Epithelial cell of proximal tubule (primary cell): ENCODE data around the gene IFNL2. TPM values are rescaled to one million over a fixed set of nuclear protein-coding genes. Genes with fewer than 3 reads are reported as not detected.

Experiments used
- DNase-seq: peaks from one replicate; pipeline ENCODE4 v3.0.0-alpha.2; 2011; ENCODE audit warnings: low read depth
- H3K4me3 ChIP-seq: 2 replicates; pipeline ENCODE4 v1.5.1; 2011; ENCODE audit warnings: low read depth, mild to moderate bottlenecking, low read length
- total RNA-seq: library from RNA; depleted of rRNA; stranded (reverse); fragments of >200 nt; gene quantifications from 2 replicates; pipeline ENCODE4 v1.2.3, GENCODE V29; 2015
- TF ChIP-seq, protein P1 (sequence below): conservative IDR thresholded peaks from 2 replicates; pipeline ENCODE4 v1.5.1; 2012; ENCODE audit warnings: low read depth, mild to moderate bottlenecking, low read length

The IFNL2 gene
- total RNA-seq, 1 donor from 2014 or later, result not detected

DNA sequence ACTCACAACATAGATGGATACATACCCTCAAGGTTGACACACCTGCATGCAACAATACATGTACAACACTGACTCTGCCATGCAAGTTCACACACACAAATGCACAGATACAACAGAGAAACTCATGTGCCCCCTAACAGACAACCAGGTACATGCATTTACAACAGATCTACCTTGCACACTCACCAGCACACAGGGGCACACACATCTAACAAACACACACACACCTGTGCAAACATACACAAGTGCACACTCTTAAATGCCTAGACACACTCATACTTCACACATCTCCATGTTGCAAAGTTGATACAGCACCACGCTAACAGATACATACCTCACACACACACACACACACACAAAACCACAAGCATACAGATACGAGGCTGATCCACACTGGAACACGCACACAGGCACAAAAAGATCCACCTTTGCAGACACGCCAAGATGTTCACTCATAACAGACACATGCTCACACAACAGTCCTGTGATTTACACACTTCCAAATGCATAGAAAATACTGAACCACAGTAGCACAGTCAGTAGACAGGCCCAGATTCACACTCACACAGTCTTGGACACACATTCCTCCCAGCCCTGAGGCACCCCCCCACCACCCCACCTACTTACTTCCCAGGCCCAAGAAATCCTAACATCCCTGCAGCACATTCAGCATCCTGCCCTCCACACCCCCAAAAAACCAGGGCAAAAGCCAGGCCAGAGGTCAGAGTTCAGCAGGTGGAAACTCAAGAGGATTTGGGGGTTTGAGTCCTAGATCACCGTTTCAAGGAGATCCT is 51.1 kb downstream of the IFNL2 start:
- no peak for DNase-seq
- no peak overlapping the region for H3K4me3 ChIP-seq
- TF ChIP-seq, protein P1, sequence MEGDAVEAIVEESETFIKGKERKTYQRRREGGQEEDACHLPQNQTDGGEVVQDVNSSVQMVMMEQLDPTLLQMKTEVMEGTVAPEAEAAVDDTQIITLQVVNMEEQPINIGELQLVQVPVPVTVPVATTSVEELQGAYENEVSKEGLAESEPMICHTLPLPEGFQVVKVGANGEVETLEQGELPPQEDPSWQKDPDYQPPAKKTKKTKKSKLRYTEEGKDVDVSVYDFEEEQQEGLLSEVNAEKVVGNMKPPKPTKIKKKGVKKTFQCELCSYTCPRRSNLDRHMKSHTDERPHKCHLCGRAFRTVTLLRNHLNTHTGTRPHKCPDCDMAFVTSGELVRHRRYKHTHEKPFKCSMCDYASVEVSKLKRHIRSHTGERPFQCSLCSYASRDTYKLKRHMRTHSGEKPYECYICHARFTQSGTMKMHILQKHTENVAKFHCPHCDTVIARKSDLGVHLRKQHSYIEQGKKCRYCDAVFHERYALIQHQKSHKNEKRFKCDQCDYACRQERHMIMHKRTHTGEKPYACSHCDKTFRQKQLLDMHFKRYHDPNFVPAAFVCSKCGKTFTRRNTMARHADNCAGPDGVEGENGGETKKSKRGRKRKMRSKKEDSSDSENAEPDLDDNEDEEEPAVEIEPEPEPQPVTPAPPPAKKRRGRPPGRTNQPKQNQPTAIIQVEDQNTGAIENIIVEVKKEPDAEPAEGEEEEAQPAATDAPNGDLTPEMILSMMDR, result no peak

Other genes starting within 250 kb of the IFNL2 start
- 8.0 and 14.3 TPM in 2 replicates for gene FBXO27, start 235.8 kb upstream of the IFNL2 start, total RNA-seq
- gene ACP7, start 184.0 kb upstream of the IFNL2 start, total RNA-seq, result 0.22 and 0.23 TPM in 2 replicates
- gene PAK4, start 142.6 kb upstream of the IFNL2 start, total RNA-seq, result 24.7 and 27.5 TPM in 2 replicates
- 9.9 and 11.4 TPM in 2 replicates for gene NCCRP1, start 71.4 kb upstream of the IFNL2 start, total RNA-seq
- gene SYCN, start 64.1 kb upstream of the IFNL2 start, total RNA-seq, result not detected in 2 replicates
- not detected in 2 replicates for gene IFNL3, start 23.4 kb upstream of the IFNL2 start, total RNA-seq
- not detected in 2 replicates for gene IFNL4, start 19.5 kb upstream of the IFNL2 start, total RNA-seq
- not detected in 2 replicates for gene IFNL1, start 28.0 kb downstream of the IFNL2 start, total RNA-seq
- gene LRFN1, start 52.5 kb downstream of the IFNL2 start, total RNA-seq, result 0.06 and 0.29 TPM in 2 replicates
- not detected in 2 replicates for gene GMFG, start 67.6 kb downstream of the IFNL2 start, total RNA-seq
- 60.0 and 65.6 TPM in 2 replicates for gene SAMD4B, start 74.0 kb downstream of the IFNL2 start, total RNA-seq
- gene PAF1, start 122.7 kb downstream of the IFNL2 start, total RNA-seq, result 63.4 and 72.6 TPM in 2 replicates
- 20.9 and 34.9 TPM in 2 replicates for gene MED29, start 123.0 kb downstream of the IFNL2 start, total RNA-seq
- gene ZFP36, start 138.5 kb downstream of the IFNL2 start, total RNA-seq, result 9.7 and 10.0 TPM in 2 replicates
- gene PLEKHG2, start 144.3 kb downstream of the IFNL2 start, total RNA-seq, result 17.7 and 22.3 TPM in 2 replicates
- 2,362 and 2,974 TPM in 2 replicates for gene RPS16, start 167.6 kb downstream of the IFNL2 start, total RNA-seq
- gene SUPT5H, start 177.2 kb downstream of the IFNL2 start, total RNA-seq, result 115 and 126 TPM in 2 replicates
- 98.1 and 146 TPM in 2 replicates for gene TIMM50, start 212.4 kb downstream of the IFNL2 start, total RNA-seq
- 2.9 and 4.1 TPM in 2 replicates for gene DLL3, start 230.6 kb downstream of the IFNL2 start, total RNA-seq
- gene SELENOV, start 246.7 kb downstream of the IFNL2 start, total RNA-seq, result 0.17 TPM in 1 of 2 replicates, not detected in the other